H1 (cell line): ENCODE measurements around the gene ASTN2. TPM values are rescaled to one million over a fixed set of nuclear protein-coding genes. Genes with fewer than 3 reads are reported as not detected.

Experiments used
- CTCF ChIA-PET: fragments of 300-600 bp; sonication (Branson Sonifier 250); formaldehyde crosslinking; loops from one replicate; lab custom pipeline; 2021; ENCODE audit not compliant: partially characterized antibody; lab: Charles Lee
- POLR2A ChIA-PET: fragments of 300-600 bp; sonication (Branson Sonifier 250); formaldehyde crosslinking; loops from one replicate; lab custom pipeline; 2021; ENCODE audit warnings: inconsistent platforms; ENCODE audit not compliant: partially characterized antibody; lab: Charles Lee
- DNase-seq, 2 experiments: peaks; one replicate each; pipeline versions ENCODE4 v3.0.0 to v3.0.0-alpha.2; 2010 to 2022; ENCODE audit warnings: low spot score in 2 of 2, low read depth in 1 of 2, mixed read lengths in 1 of 2
- FAIRE-seq: peaks from 2 replicates; lab custom pipeline; 2011; peaks lifted over from hg19 to GRCh38; lab: Jason Lieb, UNC
- H2AFZ ChIP-seq: 2 replicates; pipeline ENCODE4 v1.8.1; 2012; ENCODE audit warnings: low read length, inconsistent platforms
- H2AK5ac ChIP-seq: 2 replicates; pipeline ENCODE4 v1.6.1; 2013; ENCODE audit warnings: low read depth, low read length
- H2BK120ac ChIP-seq: replicated peaks from 2 replicates; pipeline ENCODE3; 2013; ENCODE audit warnings: low read depth, low read length, inconsistent platforms
- H2BK12ac ChIP-seq: 2 replicates; pipeline ENCODE4 v1.6.1; 2013; ENCODE audit warnings: low read depth, low read length
- H2BK15ac ChIP-seq: 2 replicates; pipeline ENCODE4 v1.6.1; 2013; ENCODE audit warnings: low read length
- H2BK20ac ChIP-seq: 2 replicates; pipeline ENCODE4 v1.6.1; 2013; ENCODE audit warnings: low read length
- H2BK5ac ChIP-seq: 2 replicates; pipeline ENCODE4 v1.6.1; 2013; ENCODE audit warnings: low read depth, low read length
- H3K14ac ChIP-seq: 2 replicates; pipeline ENCODE4 v1.6.1; 2013; ENCODE audit warnings: inconsistent platforms; ENCODE audit not compliant: insufficient read length
- H3K18ac ChIP-seq: 2 replicates; pipeline ENCODE4 v1.6.1; 2013; ENCODE audit warnings: low read length; ENCODE audit errors: extremely low read depth
- H3K23ac ChIP-seq: 2 replicates; pipeline ENCODE4 v1.6.1; 2013; ENCODE audit warnings: inconsistent platforms; ENCODE audit not compliant: insufficient read length
- H3K23me2 ChIP-seq: 2 replicates; pipeline ENCODE4 v1.6.1; 2013; ENCODE audit warnings: low read depth, low read length
- H3K27ac ChIP-seq: 2 replicates; pipeline ENCODE4 v1.6.1; 2011; ENCODE audit warnings: low read depth, low read length, inconsistent platforms
- H3K27me3 ChIP-seq, 4 experiments: replicated peaks in 1 of 4; 1 replicate in 1 of 4; 2 replicates in 3 of 4; pipeline versions ENCODE4 v1.6.1 to v1.8.1; 2011 to 2013; ENCODE audit warnings: low read length in 3 of 4, mild to moderate bottlenecking in 3 of 4, inconsistent platforms in 2 of 4, mixed read lengths in 2 of 4, moderate library complexity in 1 of 4; ENCODE audit not compliant: control insufficient read depth in 3 of 4, insufficient read depth in 3 of 4; ENCODE audit errors: extremely low read depth in 1 of 4
- H3K36me3 ChIP-seq, 4 experiments: 2 replicates each; pipeline versions ENCODE4 v1.6.1 to v1.8.1; 2011 to 2013; ENCODE audit warnings: mild to moderate bottlenecking in 4 of 4, low read length in 3 of 4, moderate library complexity in 2 of 4, control low read depth in 1 of 4, inconsistent platforms in 1 of 4; ENCODE audit not compliant: insufficient read depth in 4 of 4, control insufficient read depth in 2 of 4
- H3K4ac ChIP-seq: replicated peaks from 2 replicates; pipeline ENCODE3; 2013; ENCODE audit warnings: low read length, low read depth, mixed read lengths, inconsistent platforms; ENCODE audit not compliant: insufficient read length
- H3K4me1 ChIP-seq, 4 experiments: replicated peaks in 1 of 4; 1 replicate in 1 of 4; 2 replicates in 3 of 4; pipeline versions ENCODE4 v1.6.1 to v1.8.1; 2011 to 2013; ENCODE audit warnings: low read length in 3 of 4, inconsistent platforms in 2 of 4, mixed read lengths in 1 of 4; ENCODE audit not compliant: insufficient read depth in 4 of 4, control insufficient read depth in 3 of 4
- H3K4me2 ChIP-seq, 2 experiments: 2 replicates each; pipeline versions ENCODE4 v1.6.1 to v1.8.1; 2011 to 2013; ENCODE audit warnings: low read depth in 2 of 2, low read length in 2 of 2, control low read depth in 1 of 2, inconsistent platforms in 1 of 2, mild to moderate bottlenecking in 1 of 2; ENCODE audit not compliant: insufficient read depth in 1 of 2
- H3K4me3 ChIP-seq, 4 experiments: fragments of 200-600, 300-600 bp in 1 of 4; sonication (generic), shearing (Covaris generic), sonication (Bioruptor Twin) in 1 of 4; 2 replicates each; pipeline versions ENCODE4 v1.5.1 to v1.8.1; 2011 to 2016; ENCODE audit warnings: low read length in 4 of 4, low read depth in 3 of 4, control low read depth in 2 of 4, inconsistent platforms in 2 of 4, mild to moderate bottlenecking in 2 of 4, mixed read lengths in 1 of 4, moderate library complexity in 1 of 4; ENCODE audit not compliant: insufficient read depth in 2 of 4; ENCODE audit errors: extremely low read depth in 1 of 4
- H3K56ac ChIP-seq: replicated peaks from 2 replicates; pipeline ENCODE3; 2013; ENCODE audit warnings: low read depth, mild to moderate bottlenecking, mixed read lengths, low read length, inconsistent platforms; ENCODE audit not compliant: insufficient read length
- H3K79me1 ChIP-seq: 2 replicates; pipeline ENCODE4 v1.6.1; 2013; ENCODE audit warnings: low read depth, low read length, control low read depth
- H3K79me2 ChIP-seq, 2 experiments: 2 replicates each; pipeline versions ENCODE4 v1.6.1 to v1.8.1; 2012 to 2013; ENCODE audit warnings: low read length in 2 of 2, mild to moderate bottlenecking in 2 of 2, inconsistent platforms in 1 of 2; ENCODE audit not compliant: insufficient read depth in 2 of 2, control insufficient read depth in 1 of 2
- H3K9ac ChIP-seq, 4 experiments: replicated peaks in 1 of 4; 1 replicate in 1 of 4; 2 replicates in 3 of 4; pipeline versions ENCODE4 v1.6.1 to v1.8.1; 2011 to 2013; ENCODE audit warnings: low read depth in 3 of 4, low read length in 3 of 4, control low read depth in 2 of 4, mild to moderate bottlenecking in 2 of 4, moderate library complexity in 2 of 4, inconsistent platforms in 1 of 4; ENCODE audit errors: extremely low read depth in 1 of 4
- H3K9me3 ChIP-seq, 2 experiments: 2 replicates each; pipeline versions ENCODE4 v1.6.1 to v1.8.1; 2012 to 2013; ENCODE audit warnings: mild to moderate bottlenecking in 2 of 2, moderate library complexity in 2 of 2, control low read depth in 1 of 2, inconsistent platforms in 1 of 2, low read depth in 1 of 2, low read length in 1 of 2, mixed read lengths in 1 of 2; ENCODE audit not compliant: insufficient read depth in 2 of 2
- H4K20me1 ChIP-seq, 2 experiments: replicated peaks in 1 of 2; 2 replicates each; pipeline versions ENCODE3 to v1.8.1; 2011 to 2013; ENCODE audit warnings: inconsistent platforms in 2 of 2, low read length in 2 of 2, mild to moderate bottlenecking in 1 of 2; ENCODE audit not compliant: insufficient read depth in 2 of 2, control insufficient read depth in 1 of 2
- H4K5ac ChIP-seq: 2 replicates; pipeline ENCODE4 v1.6.1; 2013; ENCODE audit warnings: low read length, low read depth, mixed read lengths, inconsistent platforms; ENCODE audit not compliant: insufficient read length
- H4K8ac ChIP-seq: 2 replicates; pipeline ENCODE4 v1.8.0; 2013; ENCODE audit warnings: mild to moderate bottlenecking, moderate library complexity, low read length, inconsistent platforms; ENCODE audit not compliant: insufficient read depth; ENCODE audit errors: extremely low read depth
- H4K91ac ChIP-seq: replicated peaks from 2 replicates; pipeline ENCODE3; 2013; ENCODE audit warnings: low read length, mixed read lengths, inconsistent platforms; ENCODE audit not compliant: insufficient read length
- ASH2L ChIP-seq: fragments of 200-600, 300-600 bp; sonication (generic); IDR thresholded peaks from one replicate; pipeline ENCODE4 v1.7.1; 2017; ENCODE audit warnings: low read length
- BACH1 ChIP-seq: IDR thresholded peaks from 2 replicates; pipeline ENCODE4 v1.6.1; 2012; ENCODE audit warnings: low read length, improper control_type of control experiment
- CBX8 ChIP-seq: fragments of 300-800, 300-1000 bp; sonication (generic); IDR thresholded peaks from 2 replicates; pipeline ENCODE4 v1.7.1; 2016; ENCODE audit warnings: low read depth, low read length, borderline replicate concordance
- CHD2 ChIP-seq: IDR thresholded peaks from 2 replicates; pipeline ENCODE4 v1.6.1; 2012; ENCODE audit warnings: low read length, improper control_type of control experiment
- HDAC6 ChIP-seq: IDR thresholded peaks from one replicate; pipeline ENCODE4 v1.7.1; 2012; ENCODE audit warnings: low read depth, mild to moderate bottlenecking, inconsistent platforms, low read length, moderate library complexity
- KDM5A ChIP-seq: fragments of 200-600 bp; IDR thresholded peaks from 2 replicates; pipeline ENCODE4 v1.7.1; 2012; ENCODE audit warnings: mild to moderate bottlenecking, low read length, inconsistent platforms, mixed read lengths
- NRF1 ChIP-seq: IDR thresholded peaks from 2 replicates; pipeline ENCODE4 v1.6.1; 2011; ENCODE audit warnings: mild to moderate bottlenecking, low read depth, low read length, improper control_type of control experiment
- SAP30 ChIP-seq: fragments of 300-600 bp; sonication (generic); IDR thresholded peaks from 2 replicates; pipeline ENCODE4 v1.7.1; 2012; ENCODE audit warnings: low read length, moderate library complexity, mild to moderate bottlenecking, inconsistent platforms; ENCODE audit not compliant: insufficient read depth, insufficient replicate concordance
- TBP ChIP-seq: IDR thresholded peaks from 2 replicates; pipeline ENCODE4 v1.6.1; 2011; ENCODE audit warnings: low read depth, low read length, improper control_type of control experiment
- ZNF274 ChIP-seq: IDR thresholded peaks from 2 replicates; pipeline ENCODE4 v1.7.0; 2012; ENCODE audit warnings: low read length, borderline replicate concordance; ENCODE audit errors: extremely low read depth
- WGBS, 2 experiments: shearing (Covaris generic) in 1 of 2; methylation state at CpG; one replicate each; pipeline versions ENCODE4 v1.1.6 to v1.1.7; 2013 to 2015; ENCODE audit warnings: low lambda C conversion rate in 2 of 2, mixed read lengths in 2 of 2, inconsistent platforms in 1 of 2, low coverage in 1 of 2, missing lambda C conversion rate in 1 of 2; ENCODE audit not compliant: insufficient replicate concordance in 2 of 2, insufficient coverage in 1 of 2, insufficient read length in 1 of 2; ENCODE audit errors: extremely low coverage in 1 of 2, missing lambda C conversion rate in 1 of 2; 5-methylcytosine and 5-hydroxymethylcytosine counted together
- polyA plus RNA-seq, 7 experiments: library from polyadenylated mRNA; depleted of rRNA in 3 of 7; stranded (reverse) in 5 of 7; unstranded in 2 of 7; fragments of >200 nt in 5 of 7; fragments of 200-250 nt in 2 of 7; gene quantifications; 1 replicate in 5 of 7; 2 replicates in 1 of 7; 4 replicates in 1 of 7; pipeline versions ENCODE4 v1.2.1 to v1.2.3, GENCODE V29; 2011 to 2013; ENCODE audit warnings: missing spikeins in 2 of 7, mixed read lengths in 2 of 7
- total RNA-seq: library from RNA; stranded (reverse); fragmentation: NEBNext Ultra II Directional; extraction: Animal tissue kit (Norgen Biotek cat#: 25700); gene quantifications from 2 replicates; pipeline ENCODE4 v1.2.1, GENCODE V29; 2021
- TF ChIP-seq, protein P1 (sequence below): IDR thresholded peaks from 2 replicates; pipeline ENCODE4 v1.6.1; 2011; ENCODE audit warnings: low read depth, mild to moderate bottlenecking, low read length; ENCODE audit not compliant: insufficient read depth

Gene ASTN2
- total and polyA plus RNA-seq, 2 of the 8 experiments (the other 6 are each of a cell fraction or from before 2014, with no cell fraction given): 8.2 to 13.7 TPM

GRCh38 chr9:117135501-117136098, 279.3 kb downstream of the ASTN2 start:
- H3K4me2 ChIP-seq: no peak overlapping the region
- no peak overlapping the region for H3K18ac ChIP-seq
- no peak overlapping the region for H3K9ac ChIP-seq
- H3K4ac ChIP-seq: no peak overlapping the region
- WGBS, 2 experiments: 95% methylated on average over 5 of the region's 5 CpGs; no CpG with 5 or more reads in 1 of the 2 experiments
- no peak for FAIRE-seq
- no peaks in the 10 kb centered on the region for H3K79me2 ChIP-seq
- H2AFZ ChIP-seq: no peak overlapping the region
- H3K14ac ChIP-seq: no peak overlapping the region
- POLR2A ChIA-PET: no interaction called here
- H3K23me2 ChIP-seq: no peaks in the 10 kb centered on the region; the same call in 1 of the 2 replicates
- no peak overlapping the region for H2BK20ac ChIP-seq
- no peak overlapping the region for H2BK5ac ChIP-seq
- H2AK5ac ChIP-seq: no peak overlapping the region
- no peaks in the 10 kb centered on the region for H3K9me3 ChIP-seq
- no peak overlapping the region for H3K4me3 ChIP-seq
- H3K23ac ChIP-seq: no peak overlapping the region
- no peak overlapping the region for H2BK15ac ChIP-seq
- H3K36me3 ChIP-seq: no peaks in the 10 kb centered on the region
- H2BK12ac ChIP-seq: no peak overlapping the region
- no peak overlapping the region for H4K5ac ChIP-seq
- no peak overlapping the region for H4K91ac ChIP-seq
- DNase-seq: no peak
- H3K27ac ChIP-seq: no peak overlapping the region; the same call in 1 of the 2 replicates
- peaks cover 0 to 3% (median 0%) of the 10 kb centered on the region in 4 experiments; a peak in 1 of 7 replicates for H3K4me1 ChIP-seq
- CTCF ChIA-PET: interaction anchor here (0.7 to 1.3 kb wide), 6 partner anchors 17 to 312 kb away, joined by 3 to 5 read pairs (median 3); no protein-coding TSS in a partner anchor
- H3K56ac ChIP-seq: no peak overlapping the region
- no peaks in the 10 kb centered on the region for H3K27me3 ChIP-seq
- no peaks in the 10 kb centered on the region for H3K79me1 ChIP-seq
- no peak overlapping the region for H4K8ac ChIP-seq
- no peak overlapping the region for H2BK120ac ChIP-seq
- no peaks in the 10 kb centered on the region for H4K20me1 ChIP-seq
- TF ChIP-seq HDAC6: no peak
- TF ChIP-seq, protein P1, sequence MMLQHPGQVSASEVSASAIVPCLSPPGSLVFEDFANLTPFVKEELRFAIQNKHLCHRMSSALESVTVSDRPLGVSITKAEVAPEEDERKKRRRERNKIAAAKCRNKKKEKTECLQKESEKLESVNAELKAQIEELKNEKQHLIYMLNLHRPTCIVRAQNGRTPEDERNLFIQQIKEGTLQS: no peak
- TF ChIP-seq ZNF274: no peak
- TF ChIP-seq ASH2L: no peak
- no peak for TF ChIP-seq SAP30
- no peak for TF ChIP-seq KDM5A
- TF ChIP-seq BACH1: no peak
- no peak for TF ChIP-seq TBP
- no peak for TF ChIP-seq NRF1
- no peak for TF ChIP-seq CHD2
- no peak for TF ChIP-seq CBX8
